Measurements from ENCODE around the gene FHOD3.

The FHOD3 gene

GRCh38 chr18:36490897-36491296, 193.4 kb downstream of the FHOD3 start:
- no peaks in the 10 kb centered on the region for H3K36me3 ChIP-seq (replicated peaks)
- no peak for TF ChIP-seq CTCF (IDR thresholded peaks at IDR 0.05; ENCODE audit: low read depth, low read length, missing control alignments)
- DNase-seq: no peak

GRCh38 chr18:36492604-36493329, 195.3 kb downstream of the FHOD3 start:
- Histone ChIP-seq H3K27ac (no peak overlapping the region), H3K4me3 (ENCODE audit: low read depth, low read length) (no peak overlapping the region), H3K36me3 (replicated peaks) (no peaks in the 10 kb centered on the region), H3K27me3 (replicated peaks) (no peaks in the 10 kb centered on the region)
- TF ChIP-seq CTCF (IDR thresholded peaks at IDR 0.05; ENCODE audit: low read depth, low read length, missing control alignments): no peak
- in situ Hi-C loops (cut with HindIII; ENCODE audit: low pct_ligation_motif_present, low sequenced_read_pairs): no loop called here
- no peak for DNase-seq

More at GRCh38 chr18:36490897-36491296, 193.4 kb downstream of the FHOD3 start:
- no peak overlapping the region for H3K4me3 ChIP-seq (ENCODE audit: low read depth, low read length)
- H3K27ac ChIP-seq: no peak overlapping the region
- in situ Hi-C loops (cut with HindIII; ENCODE audit: low pct_ligation_motif_present, low sequenced_read_pairs): no loop called here
- no peaks in the 10 kb centered on the region for H3K27me3 ChIP-seq (replicated peaks)

- no peak overlapping the region for H3K27ac ChIP-seq
- no peaks in the 10 kb centered on the region for H3K27me3 ChIP-seq (replicated peaks)
- no peak for TF ChIP-seq CTCF (IDR thresholded peaks at IDR 0.05; ENCODE audit: low read depth, low read length, missing control alignments)
- in situ Hi-C loops (cut with HindIII; ENCODE audit: low pct_ligation_motif_present, low sequenced_read_pairs): no loop called here
- DNase-seq: no peak
- H3K4me3 ChIP-seq (ENCODE audit: low read depth, low read length): no peak overlapping the region
- no peaks in the 10 kb centered on the region for H3K36me3 ChIP-seq (replicated peaks)
Measured at GRCh38 chr18:36493349-36494159, 196.0 kb downstream of the FHOD3 start.

- Histone ChIP-seq H3K36me3 (replicated peaks) (no peaks in the 10 kb centered on the region), H3K27me3 (replicated peaks) (no peaks in the 10 kb centered on the region), H3K4me3 (ENCODE audit: low read depth, low read length) (no peak overlapping the region), H3K27ac (no peak overlapping the region)
- no peak for TF ChIP-seq CTCF (IDR thresholded peaks at IDR 0.05; ENCODE audit: low read depth, low read length, missing control alignments)
- no peak for DNase-seq
- in situ Hi-C loops (cut with HindIII; ENCODE audit: low pct_ligation_motif_present, low sequenced_read_pairs): no loop called here
Measured at GRCh38 chr18:36494160-36494437, 196.6 kb downstream of the FHOD3 start.

- in situ Hi-C loops (cut with HindIII; ENCODE audit: low pct_ligation_motif_present, low sequenced_read_pairs): no loop called here
- Histone ChIP-seq H3K4me3 (ENCODE audit: low read depth, low read length) (no peak overlapping the region), H3K36me3 (replicated peaks) (no peaks in the 10 kb centered on the region), H3K27me3 (replicated peaks) (no peaks in the 10 kb centered on the region), H3K27ac (no peak overlapping the region)
- no peak for DNase-seq
- TF ChIP-seq CTCF (IDR thresholded peaks at IDR 0.05; ENCODE audit: low read depth, low read length, missing control alignments): no peak
Measured at GRCh38 chr18:36496022-36496421, 198.5 kb downstream of the FHOD3 start.

All from brain microvascular endothelial cell (primary cell).